Endothelial cell of umbilical vein (primary cell): ENCODE data around the gene SEZ6L. TPM values are rescaled to one million over a fixed set of nuclear protein-coding genes. Genes with fewer than 3 reads are reported as not detected.

ENCODE experiments used
- BruUV-seq: library from RNA; stranded (reverse); fragments of 400-500 nt; replicated peaks from 2 replicates; lab custom pipeline; 2021; lab: Mats Ljungman, UMichigan
- CTCF ChIA-PET: fragments of 300-600, 350-600 bp; sonication (Branson Sonifier 250); formaldehyde crosslinking; loops from one replicate; lab custom pipeline; 2021; ENCODE audit warnings: antibody characterized with exemption, inconsistent platforms; lab: Charles Lee
- POLR2A ChIA-PET: fragments of 300-600, 350-600 bp; sonication (Branson Sonifier 250); formaldehyde crosslinking; loops from one replicate; lab custom pipeline; 2021; ENCODE audit warnings: antibody characterized with exemption, inconsistent platforms; lab: Charles Lee
- DNase-seq: peaks from one replicate; pipeline ENCODE4 v3.0.0-alpha.2; 2011; ENCODE audit warnings: low read depth, low spot score
- FAIRE-seq: peaks from 2 replicates; lab custom pipeline; 2011; peaks lifted over from hg19 to GRCh38; lab: Jason Lieb, UNC
- H2AFZ ChIP-seq: 2 replicates; pipeline ENCODE4 v1.6.0; 2012; ENCODE audit warnings: low read depth, low read length, control low read depth, inconsistent platforms
- H3K27ac ChIP-seq: 2 replicates; pipeline ENCODE4 v1.5.1; 2011; ENCODE audit warnings: low read depth, mild to moderate bottlenecking, control low read depth, low read length, moderate library complexity; ENCODE audit not compliant: insufficient read depth
- H3K27me3 ChIP-seq, 2 experiments: 2 replicates each; pipeline versions ENCODE4 v1.6.0 to v1.6.1; 2011; ENCODE audit warnings: low read length in 2 of 2, mixed read lengths in 1 of 2; ENCODE audit not compliant: control insufficient read depth in 2 of 2, insufficient read depth in 2 of 2
- H3K36me3 ChIP-seq, 2 experiments: 2 replicates in 1 of 2; 3 replicates in 1 of 2; pipeline ENCODE4 v1.5.1; 2011; ENCODE audit warnings: low read length in 2 of 2, mild to moderate bottlenecking in 1 of 2, moderate library complexity in 1 of 2; ENCODE audit not compliant: control insufficient read depth in 2 of 2, insufficient read depth in 2 of 2; ENCODE audit errors: extremely low read depth in 1 of 2
- H3K4me1 ChIP-seq: 3 replicates; pipeline ENCODE4 v1.5.1; 2011; ENCODE audit warnings: mild to moderate bottlenecking, low read length; ENCODE audit not compliant: control insufficient read depth, insufficient read depth; ENCODE audit errors: extremely low read depth
- H3K4me2 ChIP-seq: 2 replicates; pipeline ENCODE4 v1.6.1; 2011; ENCODE audit warnings: low read length, control low read depth, mixed read lengths; ENCODE audit not compliant: insufficient read depth
- H3K4me3 ChIP-seq, 3 experiments: fragments of 200-600 bp in 1 of 3; sonication (generic), shearing (Covaris generic) in 1 of 3; replicated peaks in 1 of 3; 2 replicates each; pipeline ENCODE4 v1.5.1; 2011 to 2016; ENCODE audit warnings: control low read depth in 3 of 3, low read length in 3 of 3, mild to moderate bottlenecking in 2 of 3, inconsistent platforms in 1 of 3, low read depth in 1 of 3, moderate library complexity in 1 of 3; ENCODE audit not compliant: insufficient read depth in 1 of 3
- H3K79me2 ChIP-seq: 2 replicates; pipeline ENCODE4 v1.6.0; 2012; ENCODE audit warnings: low read length, inconsistent platforms; ENCODE audit not compliant: control insufficient read depth, insufficient read depth
- H3K9ac ChIP-seq: replicated peaks from 2 replicates; pipeline ENCODE3; 2011; ENCODE audit warnings: low read length, control low read depth; ENCODE audit not compliant: insufficient read depth; ENCODE audit errors: extremely low read depth
- H3K9me1 ChIP-seq: replicated peaks from 3 replicates; pipeline ENCODE4 v1.6.0; 2011; ENCODE audit warnings: mild to moderate bottlenecking, low read length; ENCODE audit not compliant: control insufficient read depth, insufficient read depth; ENCODE audit errors: extremely low read depth
- H3K9me3 ChIP-seq: replicated peaks from 2 replicates; pipeline ENCODE4 v1.5.1; 2012; ENCODE audit warnings: low read length, inconsistent platforms; ENCODE audit not compliant: control insufficient read depth, insufficient read depth
- H4K20me1 ChIP-seq: replicated peaks from 2 replicates; pipeline ENCODE3; 2011; ENCODE audit warnings: mild to moderate bottlenecking, low read length; ENCODE audit not compliant: control insufficient read depth, insufficient read depth; ENCODE audit errors: extremely low read depth
- EZH2 ChIP-seq: IDR thresholded peaks from 2 replicates; pipeline ENCODE4 v1.6.1; 2012; ENCODE audit warnings: borderline replicate concordance, low read depth, mild to moderate bottlenecking, moderate library complexity, low read length, inconsistent platforms; ENCODE audit not compliant: severe bottlenecking
- JUN ChIP-seq: IDR thresholded peaks from 2 replicates; pipeline ENCODE4 v1.6.1; 2011; ENCODE audit warnings: borderline replicate concordance, low read depth; ENCODE audit not compliant: insufficient read length, insufficient read depth
- POLR2A ChIP-seq: IDR thresholded peaks from 2 replicates; pipeline ENCODE4 v1.6.1; 2012; ENCODE audit warnings: low read depth, mild to moderate bottlenecking, control low read depth, low read length
- POLR2AphosphoS5 ChIP-seq: IDR thresholded peaks from 2 replicates; pipeline ENCODE4 v1.6.1; 2012; ENCODE audit warnings: low read depth, mild to moderate bottlenecking, control low read depth, low read length, moderate library complexity; ENCODE audit not compliant: insufficient read depth
- dilution Hi-C: fragments of 300-500 bp; cut with MboI; formaldehyde crosslinking; loops from one replicate; pipeline ENCODE4 v1.15.0; 2019; ENCODE audit warnings: low sequenced_read_pairs; ENCODE audit not compliant: extremely low pct_ligation_motif_present
- intact Hi-C: fragments of 100-400 bp; cut with micrococcal nuclease; formaldehyde crosslinking; loops from one replicate; pipeline ENCODE4 v1.10.0; 2022
- polyA plus RNA-seq, 4 experiments: library from polyadenylated mRNA; depleted of rRNA in 3 of 4; stranded (reverse) in 3 of 4; unstranded in 1 of 4; fragments of >200 nt; gene quantifications; 2 replicates each; pipeline versions ENCODE4 v1.2.1 to v1.2.3, GENCODE V29; 2011 to 2012; ENCODE audit warnings: missing spikeins in 1 of 4
- total RNA-seq: library from RNA; stranded (reverse); gene quantifications from 2 replicates; pipeline ENCODE4 v1.2.3, GENCODE V29; 2021

SEZ6L gene
- total and polyA plus RNA-seq, 2 donors (not counting 3 experiments of a cell fraction or from before 2014, with no cell fraction given): not detected

DNA sequence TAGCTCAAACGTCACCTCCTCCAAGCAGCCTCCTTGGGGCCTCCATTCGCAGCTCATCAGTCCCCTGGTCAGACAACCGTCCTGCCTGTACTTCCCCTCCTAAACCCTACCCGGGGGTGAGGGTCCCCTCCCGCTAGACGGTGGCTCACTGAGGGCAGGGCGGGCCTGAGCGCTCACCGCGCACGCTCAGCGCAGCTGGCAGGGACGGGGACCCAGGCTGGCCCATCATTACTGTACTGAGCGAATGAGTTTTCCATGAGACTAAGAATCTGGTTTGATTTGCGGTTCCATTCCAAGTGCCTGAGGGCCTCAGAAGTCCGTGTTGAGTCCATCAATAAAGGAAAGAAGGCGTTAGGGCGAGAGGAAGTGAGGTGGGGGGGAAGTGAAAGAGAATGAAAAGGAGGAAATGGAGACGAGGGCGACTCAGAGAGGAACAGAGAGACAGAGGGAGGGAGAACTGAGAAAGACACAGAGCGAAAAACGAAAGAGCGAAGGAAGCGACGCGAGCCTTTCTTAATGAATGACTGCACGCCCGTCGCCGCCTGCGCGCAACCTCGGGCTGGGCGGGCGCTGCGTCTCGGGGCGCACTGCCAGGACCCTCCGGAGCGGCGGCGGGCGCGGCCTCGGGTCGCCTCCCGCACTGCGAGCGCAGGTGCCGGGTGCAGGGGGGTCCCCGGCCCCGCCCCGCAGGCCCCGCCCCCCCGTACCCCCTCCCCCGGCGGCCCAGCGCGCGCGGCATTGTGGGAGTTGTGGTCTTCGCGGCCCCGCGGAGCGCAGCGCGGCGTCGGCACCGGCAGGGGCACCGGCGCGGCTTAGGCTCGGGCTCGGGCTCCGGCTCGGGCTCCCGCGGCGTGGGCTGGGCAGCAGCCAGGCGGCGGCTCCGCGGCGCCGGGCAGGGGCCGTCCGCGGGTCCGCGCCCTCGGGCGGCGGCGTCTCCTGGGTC, 259.5 kb downstream of the SEZ6L start, which contains the start of gene ASPHD2:
Gene ASPHD2, plus strand, starts transcription at position 746 of the 943 bp plus-strand sequence. CDS start 4,356 bp downstream, outside the sequence.
- H3K9me1 ChIP-seq: no peaks in the 10 kb centered on the region
- H3K4me2 ChIP-seq: peak within 1 kb of the TSS; percentile 40
- BruUV-seq: TSS peak; percentile 91
- peak within 1 kb of the TSS; percentile 6 for H3K27ac ChIP-seq
- TF ChIP-seq POLR2A (peak; percentile 69), POLR2AphosphoS5 (peak; percentile 16), EZH2 (no peak)
- intact Hi-C loops: loop anchor here (5.0 kb wide), 1 partner anchor 34 kb away; no protein-coding TSS in a partner anchor
- no peaks in the 10 kb centered on the region for H3K9me3 ChIP-seq
- H3K27me3 ChIP-seq: peaks cover 5 to 17% of the 10 kb centered on the region in 2 experiments
- H3K9ac ChIP-seq: peak within 1 kb of the TSS; percentile 40
- CTCF ChIA-PET: interaction anchor here (1.5 kb wide), 1 partner anchor 33 kb away, joined by 4 read pairs; no protein-coding TSS in a partner anchor
- POLR2A ChIA-PET: no interaction called here
- dilution Hi-C loops: no loop called here
- H3K36me3 ChIP-seq: no peaks in the 10 kb centered on the region
- peak within 1 kb of the TSS; percentile 17 to 69 (median 55) for H3K4me3 ChIP-seq
- peaks cover 14% of the 10 kb centered on the region for H3K4me1 ChIP-seq
- FAIRE-seq (peak; percentile 75), DNase-seq (peak; percentile 64)
- H4K20me1 ChIP-seq: no peaks in the 10 kb centered on the region
- no peaks in the 10 kb centered on the region for H3K79me2 ChIP-seq
- H2AFZ ChIP-seq: peak within 1 kb of the TSS; percentile 61

DNA sequence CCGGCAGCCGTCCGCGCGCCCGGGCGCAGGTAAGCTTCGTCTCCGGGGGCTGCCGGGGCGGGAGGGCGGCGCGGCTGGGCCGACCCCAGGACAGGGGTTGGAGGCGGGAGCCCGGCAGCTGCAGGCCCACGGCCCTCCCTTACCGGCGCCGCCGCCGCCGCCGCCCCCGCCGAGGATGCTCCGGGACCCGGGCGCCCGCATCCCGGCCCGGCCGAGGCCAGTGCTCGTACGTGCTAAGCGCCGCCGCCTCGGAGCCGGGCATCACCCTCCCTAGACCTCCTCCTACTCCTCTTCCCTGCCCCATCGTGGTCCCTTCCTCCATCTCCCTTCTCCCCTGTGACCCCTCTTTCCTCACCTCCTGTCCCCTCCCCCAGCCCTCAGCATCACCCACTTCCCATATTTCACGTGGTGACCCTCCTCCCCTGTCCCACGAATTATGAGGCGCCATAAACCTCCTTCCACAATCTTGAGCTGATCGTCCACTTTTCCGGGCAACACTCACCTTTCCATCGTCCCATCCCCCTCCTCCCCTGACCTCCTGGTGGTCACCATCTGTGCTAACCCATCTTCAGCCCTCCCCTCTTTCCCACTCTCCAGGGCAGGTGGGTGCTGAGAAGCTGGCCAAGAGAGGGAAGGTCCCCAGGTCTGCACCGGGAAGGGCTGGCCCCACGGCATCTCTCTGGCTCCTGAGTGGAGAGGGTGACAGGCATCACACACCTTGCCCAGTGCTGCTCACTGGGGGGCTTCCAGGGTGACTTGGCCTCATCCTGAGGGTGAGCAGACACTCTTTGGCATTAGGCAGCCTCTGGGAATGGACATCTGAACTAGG, 260.4 kb downstream of the SEZ6L start:
- H3K27me3 ChIP-seq: peaks cover 5 to 15% of the 10 kb centered on the region in 2 experiments
- TF ChIP-seq EZH2 (no peak), JUN (no peak), POLR2AphosphoS5 (no peak)
- H2AFZ ChIP-seq: peak overlapping the region; percentile 23
- H3K4me2 ChIP-seq: peak overlapping the region; percentile 20
- H3K9me3 ChIP-seq: no peaks in the 10 kb centered on the region
- DNase-seq: no peak
- H3K27ac ChIP-seq: no peak overlapping the region
- H3K9ac ChIP-seq: no peak overlapping the region
- peaks cover 14% of the 10 kb centered on the region for H3K4me1 ChIP-seq
- dilution Hi-C loops: no loop called here
- H3K4me3 ChIP-seq: peak overlapping the region in 2 of 3 experiments; percentile 21 to 55
- ChIA-PET POLR2A (no interaction called here), CTCF (interaction anchor here (0.8 to 2.1 kb wide), 7 partner anchors 14 to 62 kb away, joined by 4 to 12 read pairs (median 4); no protein-coding TSS in a partner anchor)
- FAIRE-seq: no peak
- peaks cover 0 to 6% of the 10 kb centered on the region in 2 experiments for H3K36me3 ChIP-seq
- BruUV-seq: no TSS peak
- H3K9me1 ChIP-seq: no peaks in the 10 kb centered on the region
- no peaks in the 10 kb centered on the region for H4K20me1 ChIP-seq
- no peaks in the 10 kb centered on the region for H3K79me2 ChIP-seq
- intact Hi-C loops: loop anchor here (5.0 kb wide), 1 partner anchor 33 kb away; no protein-coding TSS in a partner anchor
